Urinary bladder (tissue), 4 donors: Measurements from ENCODE around the gene C1GALT1C1L. TPM values are rescaled to one million over a fixed set of nuclear protein-coding genes. Genes with fewer than 3 reads are reported as not detected.

ENCODE experiments used
- DNase-seq: peaks from one replicate; pipeline ENCODE4 v3.0.0-alpha.2; 2015; ENCODE audit errors: extremely low spot score
- H3K27ac ChIP-seq: one replicate; pipeline ENCODE4 v1.5.1; 2013; ENCODE audit warnings: low read depth, mild to moderate bottlenecking, moderate library complexity
- H3K36me3 ChIP-seq: one replicate; pipeline ENCODE4 v1.6.1; 2013; ENCODE audit warnings: mild to moderate bottlenecking, moderate library complexity; ENCODE audit not compliant: insufficient read depth
- H3K4me1 ChIP-seq: one replicate; pipeline ENCODE4 v1.6.1; 2013; ENCODE audit warnings: mild to moderate bottlenecking, moderate library complexity; ENCODE audit not compliant: insufficient read depth
- H3K4me3 ChIP-seq: one replicate; pipeline ENCODE4 v1.5.1; 2013; ENCODE audit warnings: low read depth, low read length
- WGBS: extraction: QIAGEN DNeasy Blood & Tissue Kit; methylation state at CpG from one replicate; pipeline ENCODE4 v1.1.7; 2013; 5-methylcytosine and 5-hydroxymethylcytosine counted together
- polyA plus RNA-seq: library from polyadenylated mRNA; stranded (reverse); fragments of 200-250 nt; gene quantifications from one replicate; pipeline ENCODE4 v1.2.3, GENCODE V29; 2013
- total RNA-seq: library from RNA; depleted of rRNA; stranded (reverse); fragments of >200 nt; gene quantifications from one replicate; pipeline ENCODE4 v1.2.3, GENCODE V29; 2014
- donor health status: healthy with polysubstance abuse.
- donor health status: healthy.

C1GALT1C1L gene
- total RNA-seq (2.2 TPM), polyA plus RNA-seq (2.9 TPM)

- H3K4me3 ChIP-seq, result peak within 1 kb of the TSS; percentile 48
- H3K36me3 ChIP-seq, result no peaks in the 10 kb centered on the region
- DNase-seq, result peak; percentile 6
- no peak within 1 kb of the TSS for H3K27ac ChIP-seq
- WGBS, result 7% methylated on average over 27 of the region's 27 CpGs
- no peaks in the 10 kb centered on the region for H3K4me1 ChIP-seq
These were observed at the start of gene C1GALT1C1L for GRCh38 chr2:43676322-43677050. TSS of gene C1GALT1C1L (minus strand) at chr2:43676429. CDS start at chr2:43676322, 107 bp downstream.

- H3K27ac ChIP-seq, result no peak overlapping the region
- no peaks in the 10 kb centered on the region for H3K36me3 ChIP-seq
- 97% methylated on average over 3 of the region's 3 CpGs for WGBS
- no peak overlapping the region for H3K4me3 ChIP-seq
- no peaks in the 10 kb centered on the region for H3K4me1 ChIP-seq
- DNase-seq, result no peak
These were observed 49.5 kb upstream of the C1GALT1C1L start for GRCh38 chr2:43725711-43726246.

- Histone ChIP-seq H3K4me1 (no peaks in the 10 kb centered on the region), H3K4me3 (no peak overlapping the region), H3K36me3 (no peaks in the 10 kb centered on the region), H3K27ac (no peak overlapping the region)
- WGBS, result 53% methylated on average over 4 of the region's 4 CpGs
- DNase-seq, result peak; percentile 23
These were observed 48.7 kb upstream of the C1GALT1C1L start for GRCh38 chr2:43724728-43725526.

- H3K36me3 ChIP-seq, result no peaks in the 10 kb centered on the region
- H3K27ac ChIP-seq, result no peak overlapping the region
- WGBS, result 59% methylated on average over 5 of the region's 5 CpGs
- DNase-seq, result no peak
- H3K4me1 ChIP-seq, result no peaks in the 10 kb centered on the region
- H3K4me3 ChIP-seq, result no peak overlapping the region
These were observed 42.4 kb upstream of the C1GALT1C1L start for GRCh38 chr2:43718530-43719124.

GRCh38 chr2:43717322-43717721, 41.1 kb upstream of the C1GALT1C1L start:
- Histone ChIP-seq H3K27ac (no peak overlapping the region), H3K4me1 (no peaks in the 10 kb centered on the region), H3K4me3 (no peak overlapping the region), H3K36me3 (no peaks in the 10 kb centered on the region)
- DNase-seq, result no peak

GRCh38 chr2:43715300-43716098, 39.3 kb upstream of the C1GALT1C1L start:
- Histone ChIP-seq H3K4me1 (no peaks in the 10 kb centered on the region), H3K4me3 (no peak overlapping the region), H3K36me3 (no peaks in the 10 kb centered on the region), H3K27ac (no peak overlapping the region)
- no peak for DNase-seq
- WGBS, result 94% methylated on average over 4 of the region's 4 CpGs

GRCh38 chr2:43714164-43714563, 37.9 kb upstream of the C1GALT1C1L start:
- 54% methylated on average over 2 of the region's 2 CpGs for WGBS
- Histone ChIP-seq H3K27ac (no peak overlapping the region), H3K36me3 (no peaks in the 10 kb centered on the region), H3K4me1 (no peaks in the 10 kb centered on the region), H3K4me3 (no peak overlapping the region)
- DNase-seq, result no peak

GRCh38 chr2:43710866-43711265, 34.6 kb upstream of the C1GALT1C1L start:
- no peaks in the 10 kb centered on the region for H3K4me1 ChIP-seq
- no peak for DNase-seq
- H3K36me3 ChIP-seq, result no peaks in the 10 kb centered on the region
- H3K4me3 ChIP-seq, result no peak overlapping the region
- no peak overlapping the region for H3K27ac ChIP-seq

- H3K36me3 ChIP-seq, result no peaks in the 10 kb centered on the region
These were observed 32.7 kb upstream of the C1GALT1C1L start for GRCh38 chr2:43708891-43709290.

GRCh38 chr2:43708178-43708577, 31.9 kb upstream of the C1GALT1C1L start:
- Histone ChIP-seq H3K36me3 (no peaks in the 10 kb centered on the region), H3K4me3 (no peak overlapping the region), H3K4me1 (no peaks in the 10 kb centered on the region), H3K27ac (no peak overlapping the region)
- WGBS, result 77% methylated on average over 6 of the region's 6 CpGs
- no peak for DNase-seq

More at GRCh38 chr2:43708891-43709290, 32.7 kb upstream of the C1GALT1C1L start:
- Histone ChIP-seq H3K27ac (no peak overlapping the region), H3K4me3 (no peak overlapping the region), H3K4me1 (no peaks in the 10 kb centered on the region)
- no peak for DNase-seq

GRCh38 chr2:43707255-43708015, 31.2 kb upstream of the C1GALT1C1L start:
- Histone ChIP-seq H3K27ac (peak overlapping the region; percentile 60), H3K36me3 (no peaks in the 10 kb centered on the region), H3K4me3 (no peak overlapping the region), H3K4me1 (no peaks in the 10 kb centered on the region)
- DNase-seq, result no peak
- WGBS, result 38% methylated on average over 7 of the region's 7 CpGs

GRCh38 chr2:43701111-43701510, 24.9 kb upstream of the C1GALT1C1L start:
- no peak overlapping the region for H3K4me3 ChIP-seq
- peaks cover 2% of the 10 kb centered on the region for H3K36me3 ChIP-seq
- no peak for DNase-seq
- H3K27ac ChIP-seq, result no peak overlapping the region
- H3K4me1 ChIP-seq, result no peaks in the 10 kb centered on the region
